Stimulated activated CD4-positive, alpha-beta T cell treated with anti-CD3 and anti-CD28 coated beads, Interleukin-12 subunit alpha, Interleukin-12 subunit beta, amount 100 ng/mL, for 48 hours (primary cell): ENCODE results near the gene NPHS1.
"Not testable (repeated sequence)": the region's sequence is repeated elsewhere in the genome, so short reads cannot be mapped to it uniquely, and the experiment has no call there.

ENCODE experiments used
- DNase-seq, 3 donors: peaks; one replicate each; pipeline ENCODE4 v3.0.0-alpha.2; 2020; ENCODE audit warnings: low read depth in 2 of 3, low spot score in 1 of 3

The NPHS1 gene

GRCh38 chr19:35848919-35849505 is 3.3 kb downstream of the NPHS1 start:
- no peak for DNase-seq

- DNase-seq: no peak
Observed at GRCh38 chr19:35848486-35848885, 3.8 kb downstream of the NPHS1 start.

- DNase-seq: no peak
Observed at GRCh38 chr19:35847911-35848310, 4.4 kb downstream of the NPHS1 start.

- no peak for DNase-seq
Observed at GRCh38 chr19:35846038-35846668, 6.2 kb downstream of the NPHS1 start.

GRCh38 chr19:35845215-35846037 is 6.9 kb downstream of the NPHS1 start:
- DNase-seq: no peak

GRCh38 chr19:35844482-35845214 is 7.7 kb downstream of the NPHS1 start:
- no peak for DNase-seq

- no peak for DNase-seq
Observed at GRCh38 chr19:35843676-35844481, 8.4 kb downstream of the NPHS1 start.

- no peak for DNase-seq
Observed at GRCh38 chr19:35842666-35843272, 9.5 kb downstream of the NPHS1 start.

- DNase-seq: no peak
Observed at GRCh38 chr19:35841961-35842595, 10.2 kb downstream of the NPHS1 start.

- DNase-seq: not testable (repeated sequence)
Observed at GRCh38 chr19:35836096-35836495, 16.2 kb downstream of the NPHS1 start.

GRCh38 chr19:35833972-35834371 is 18.3 kb downstream of the NPHS1 start:
- no peak for DNase-seq

GRCh38 chr19:35832054-35832453 is 20.2 kb downstream of the NPHS1 start:
- no peak for DNase-seq

- DNase-seq: no peak
Observed at GRCh38 chr19:35830986-35831385, 21.3 kb downstream of the NPHS1 start.

- DNase-seq: peak in 2 of 3 donors; percentile 38 to 42
Observed at GRCh38 chr19:35828692-35829301, 23.5 kb downstream of the NPHS1 start.

GRCh38 chr19:35824150-35824549 is 28.2 kb downstream of the NPHS1 start:
- DNase-seq: no peak

GRCh38 chr19:35822579-35822978 is 29.7 kb downstream of the NPHS1 start:
- no peak for DNase-seq

GRCh38 chr19:35818445-35818844 is 33.9 kb downstream of the NPHS1 start:
- no peak for DNase-seq

GRCh38 chr19:35816846-35817245 is 35.5 kb downstream of the NPHS1 start:
- no peak for DNase-seq

GRCh38 chr19:35816262-35816661 is 36.0 kb downstream of the NPHS1 start:
- DNase-seq: no peak
